Measurements from ENCODE around the gene RMND5B. TPM values are rescaled to one million over a fixed set of nuclear protein-coding genes. Genes with fewer than 3 reads are reported as not detected.
A peak's percentile ranks its signal among the peaks of the same experiment; 100 is the strongest.

RMND5B gene
- total and polyA plus RNA-seq, 3 experiments from 2014 or later: 22.0 to 28.8 (median 27.9) TPM

DNA sequence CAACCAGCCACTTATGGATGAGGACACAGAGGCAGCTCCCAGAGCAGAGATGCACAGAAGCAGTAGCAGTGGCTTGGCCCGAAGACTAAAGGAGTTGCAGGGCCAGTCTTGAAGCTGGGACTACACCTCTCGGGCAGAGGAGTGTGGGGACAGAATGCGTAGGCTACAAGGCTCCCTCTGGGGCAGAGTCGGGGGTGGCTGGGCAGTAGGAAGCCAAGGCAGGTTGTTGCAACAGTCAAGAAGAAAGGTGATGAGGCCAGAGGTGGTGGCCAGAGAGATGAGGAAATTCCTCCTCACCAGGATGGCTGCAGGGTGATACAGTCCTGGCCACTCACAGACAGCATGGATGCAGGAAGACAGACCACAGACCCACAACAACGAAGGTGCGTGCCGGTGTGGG, 22.4 kb upstream of the RMND5B start:
- Mint-ChIP-seq H3K4me1 (peaks cover 6 to 28% (median 11%) of the 10 kb centered on the region in 3 donors), H3K9me3 (no peaks in the 10 kb centered on the region), H3K27me3 (no peaks in the 10 kb centered on the region), H3K36me3 (no peaks in the 10 kb centered on the region), H3K4me3 (peak overlapping the region in 1 of 7 donors; percentile 80), H3K27ac (no peak overlapping the region)
- H3K4me3 ChIP-seq (ENCODE audit: low read length): no peak overlapping the region
- H3K27ac ChIP-seq (ENCODE audit: low read depth, low read length): no peak overlapping the region
- DNase-seq: no peak
- peaks cover 5% of the 10 kb centered on the region for H3K4me1 ChIP-seq (ENCODE audit: insufficient read depth, low read length)
- CTCF ChIA-PET: interaction anchor here (0.6 to 1.8 kb wide), 2 partner anchors 12 to 31 kb away, joined by 3 to 7 read pairs; no protein-coding TSS in a partner anchor
- POLR2A ChIA-PET: no interaction called here
- no peaks in the 10 kb centered on the region for H3K27me3 ChIP-seq (ENCODE audit: insufficient read depth, low read length, poor library complexity, severe bottlenecking)
- no peaks in the 10 kb centered on the region for H3K9me3 ChIP-seq (ENCODE audit: low read length)
- no peaks in the 10 kb centered on the region for H3K36me3 ChIP-seq (ENCODE audit: insufficient read depth, low read length)

DNA sequence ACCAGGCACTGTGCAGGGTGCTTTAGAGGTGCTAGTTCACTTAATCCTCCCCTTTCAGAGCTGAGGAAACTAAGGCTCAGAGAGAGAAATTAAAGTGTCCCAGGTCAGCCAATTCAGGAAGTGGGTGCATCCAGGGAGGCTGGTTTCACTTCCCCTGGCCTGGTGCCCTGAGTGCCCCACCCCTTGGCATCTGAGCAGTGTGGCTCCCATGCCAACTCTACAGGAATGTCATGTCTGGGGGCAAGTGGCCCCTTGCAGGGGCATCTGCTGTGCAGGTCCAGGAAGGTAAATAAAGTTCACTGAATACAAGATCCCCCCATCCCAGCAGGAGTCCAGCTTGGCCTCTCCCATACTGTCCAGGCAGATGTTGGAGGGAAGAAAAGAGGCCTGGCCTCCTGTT, 21.8 kb upstream of the RMND5B start:
- no peak overlapping the region for H3K27ac ChIP-seq (ENCODE audit: low read depth, low read length)

DNA sequence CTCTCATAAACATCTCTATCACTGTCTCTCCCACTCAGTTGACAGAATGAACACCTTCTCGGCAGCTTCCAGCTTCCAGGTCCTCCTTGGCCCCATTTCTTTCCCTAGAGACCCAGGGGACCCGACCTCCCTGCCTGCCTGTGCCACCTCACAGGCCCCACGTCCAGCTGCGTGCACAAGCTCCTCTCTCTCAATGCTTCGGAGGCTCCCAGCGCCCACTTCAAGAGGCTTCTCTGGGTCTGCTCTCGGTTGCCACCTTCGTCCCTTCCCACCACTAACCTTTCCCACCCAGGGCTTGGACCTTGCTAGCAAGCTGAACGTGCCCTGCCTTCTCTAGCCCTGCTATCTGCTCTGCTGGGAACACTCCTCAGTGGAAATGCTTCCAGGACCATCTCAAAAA, 20.3 kb upstream of the RMND5B start:
- CTCF ChIA-PET: interaction anchor here (3.1 kb wide), 1 partner anchor 11 kb away, joined by 18 read pairs; no protein-coding TSS in a partner anchor

More for the DNA sequence above, 21.8 kb upstream of the RMND5B start:
- Mint-ChIP-seq H3K4me3 (peak overlapping the region in 1 of 7 donors; percentile 30), H3K27ac (peak overlapping the region in 1 of 8 donors; percentile 63), H3K9me3 (no peaks in the 10 kb centered on the region), H3K36me3 (no peaks in the 10 kb centered on the region), H3K27me3 (no peaks in the 10 kb centered on the region), H3K4me1 (peaks cover 6 to 23% (median 8%) of the 10 kb centered on the region in 3 donors)
- no peaks in the 10 kb centered on the region for H3K36me3 ChIP-seq (ENCODE audit: insufficient read depth, low read length)
- no peak for DNase-seq
- CTCF ChIA-PET: interaction anchor here (3.1 kb wide), 1 partner anchor 12 kb away, joined by 18 read pairs; no protein-coding TSS in a partner anchor
- H3K9me3 ChIP-seq (ENCODE audit: low read length): no peaks in the 10 kb centered on the region
- H3K4me1 ChIP-seq (ENCODE audit: insufficient read depth, low read length): peaks cover 6% of the 10 kb centered on the region
- H3K4me3 ChIP-seq (ENCODE audit: low read length): no peak overlapping the region
- POLR2A ChIA-PET: no interaction called here
- no peaks in the 10 kb centered on the region for H3K27me3 ChIP-seq (ENCODE audit: insufficient read depth, low read length, poor library complexity, severe bottlenecking)

DNA sequence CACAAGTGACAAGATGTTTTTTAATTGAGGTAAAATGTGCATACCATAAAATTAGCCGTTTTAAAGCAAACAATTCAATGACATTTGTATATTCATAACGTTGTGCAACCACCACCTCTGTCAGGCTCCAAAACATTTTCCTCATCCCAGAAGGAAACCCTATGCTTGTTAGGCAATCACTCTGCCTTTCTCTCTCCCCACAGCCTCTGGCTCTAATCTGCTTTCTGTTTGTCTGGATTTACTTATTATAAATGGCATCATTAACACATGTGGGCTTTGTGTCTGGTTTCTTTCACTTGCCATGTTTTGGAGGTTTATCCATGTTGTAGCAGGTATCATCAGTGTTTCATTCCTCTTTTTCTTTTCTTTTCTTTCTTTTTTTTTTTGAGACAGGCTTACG, 18.9 kb upstream of the RMND5B start:
- H3K27me3 ChIP-seq (ENCODE audit: insufficient read depth, low read length, poor library complexity, severe bottlenecking): no peaks in the 10 kb centered on the region
- Mint-ChIP-seq H3K9me3 (no peaks in the 10 kb centered on the region), H3K27me3 (peaks cover 0 to 4% of the 10 kb centered on the region in 2 donors), H3K27ac (peak overlapping the region in 4 of 8 donors; percentile 1 to 94 (median 67)), H3K36me3 (no peaks in the 10 kb centered on the region), H3K4me1 (peaks cover 32 to 45% (median 33%) of the 10 kb centered on the region in 3 donors), H3K4me3 (peak overlapping the region in 2 of 7 donors; percentile 0 to 17)
- CTCF ChIA-PET: interaction anchor here (3.1 kb wide), 1 partner anchor 9 kb away, joined by 18 read pairs; no protein-coding TSS in a partner anchor
- H3K36me3 ChIP-seq (ENCODE audit: insufficient read depth, low read length): no peaks in the 10 kb centered on the region
- no peak overlapping the region for H3K27ac ChIP-seq (ENCODE audit: low read depth, low read length)
- no peak overlapping the region for H3K4me3 ChIP-seq (ENCODE audit: low read length)
- H3K9me3 ChIP-seq (ENCODE audit: low read length): no peaks in the 10 kb centered on the region
- no peak for DNase-seq
- POLR2A ChIA-PET: interaction anchor here (0.7 kb wide), 1 partner anchor 144 kb away, joined by 3 read pairs; no protein-coding TSS in a partner anchor
- H3K4me1 ChIP-seq (ENCODE audit: insufficient read depth, low read length): peaks cover 35% of the 10 kb centered on the region

More for the DNA sequence above, 20.3 kb upstream of the RMND5B start:
- Mint-ChIP-seq H3K27me3 (no peaks in the 10 kb centered on the region), H3K27ac (peak overlapping the region in 2 of 8 donors; percentile 66 to 79), H3K9me3 (no peaks in the 10 kb centered on the region), H3K4me1 (peaks cover 18 to 31% (median 19%) of the 10 kb centered on the region in 3 donors), H3K4me3 (peak overlapping the region in 1 of 7 donors; percentile 14), H3K36me3 (no peaks in the 10 kb centered on the region)
- Histone ChIP-seq H3K27me3 (ENCODE audit: insufficient read depth, low read length, poor library complexity, severe bottlenecking) (no peaks in the 10 kb centered on the region), H3K36me3 (ENCODE audit: insufficient read depth, low read length) (no peaks in the 10 kb centered on the region), H3K4me3 (ENCODE audit: low read length) (no peak overlapping the region), H3K9me3 (ENCODE audit: low read length) (no peaks in the 10 kb centered on the region), H3K27ac (ENCODE audit: low read depth, low read length) (no peak overlapping the region), H3K4me1 (ENCODE audit: insufficient read depth, low read length) (peaks cover 21% of the 10 kb centered on the region)
- POLR2A ChIA-PET: no interaction called here
- DNase-seq: no peak

DNA sequence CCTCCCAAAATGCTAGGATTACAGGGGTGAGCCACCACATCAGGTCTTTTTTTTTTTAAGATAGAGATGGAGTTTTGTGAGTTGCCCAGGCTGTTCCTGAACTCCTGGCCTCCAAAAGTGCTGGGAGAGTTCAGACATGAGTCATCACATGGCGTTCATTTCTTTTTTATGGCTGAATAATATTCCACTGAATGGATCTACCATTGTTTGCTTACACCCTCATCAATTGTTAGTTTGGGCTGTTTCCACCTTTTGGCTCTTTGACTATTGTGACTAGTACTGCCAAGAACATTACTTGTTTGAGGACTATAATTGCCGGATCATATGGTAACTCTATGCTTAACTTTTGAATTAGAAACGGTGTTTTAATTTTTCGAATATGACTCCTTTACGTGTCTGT, 18.3 kb upstream of the RMND5B start:
- POLR2A ChIA-PET: interaction anchor here (0.7 kb wide), 1 partner anchor 144 kb away, joined by 3 read pairs; no protein-coding TSS in a partner anchor
- no peaks in the 10 kb centered on the region for H3K9me3 ChIP-seq (ENCODE audit: low read length)
- H3K4me3 ChIP-seq (ENCODE audit: low read length): peak overlapping the region; percentile 45
- peak overlapping the region in 7 of 8 donors; percentile 15 to 94 (median 84) for H3K27ac Mint-ChIP-seq
- no peaks in the 10 kb centered on the region for H3K36me3 Mint-ChIP-seq
- H3K4me1 ChIP-seq (ENCODE audit: insufficient read depth, low read length): peaks cover 42% of the 10 kb centered on the region
- CTCF ChIA-PET: no interaction called here
- H3K4me3 Mint-ChIP-seq: peak overlapping the region; percentile 73 to 90 (median 87)
- H3K36me3 ChIP-seq (ENCODE audit: insufficient read depth, low read length): no peaks in the 10 kb centered on the region
- H3K27ac ChIP-seq (ENCODE audit: low read depth, low read length): peak overlapping the region; percentile 44
- no peak for DNase-seq
- no peaks in the 10 kb centered on the region for H3K27me3 ChIP-seq (ENCODE audit: insufficient read depth, low read length, poor library complexity, severe bottlenecking)
- peaks cover 0 to 5% of the 10 kb centered on the region in 2 donors for H3K27me3 Mint-ChIP-seq
- no peaks in the 10 kb centered on the region for H3K9me3 Mint-ChIP-seq
- peaks cover 34 to 50% (median 37%) of the 10 kb centered on the region in 3 donors for H3K4me1 Mint-ChIP-seq

DNA sequence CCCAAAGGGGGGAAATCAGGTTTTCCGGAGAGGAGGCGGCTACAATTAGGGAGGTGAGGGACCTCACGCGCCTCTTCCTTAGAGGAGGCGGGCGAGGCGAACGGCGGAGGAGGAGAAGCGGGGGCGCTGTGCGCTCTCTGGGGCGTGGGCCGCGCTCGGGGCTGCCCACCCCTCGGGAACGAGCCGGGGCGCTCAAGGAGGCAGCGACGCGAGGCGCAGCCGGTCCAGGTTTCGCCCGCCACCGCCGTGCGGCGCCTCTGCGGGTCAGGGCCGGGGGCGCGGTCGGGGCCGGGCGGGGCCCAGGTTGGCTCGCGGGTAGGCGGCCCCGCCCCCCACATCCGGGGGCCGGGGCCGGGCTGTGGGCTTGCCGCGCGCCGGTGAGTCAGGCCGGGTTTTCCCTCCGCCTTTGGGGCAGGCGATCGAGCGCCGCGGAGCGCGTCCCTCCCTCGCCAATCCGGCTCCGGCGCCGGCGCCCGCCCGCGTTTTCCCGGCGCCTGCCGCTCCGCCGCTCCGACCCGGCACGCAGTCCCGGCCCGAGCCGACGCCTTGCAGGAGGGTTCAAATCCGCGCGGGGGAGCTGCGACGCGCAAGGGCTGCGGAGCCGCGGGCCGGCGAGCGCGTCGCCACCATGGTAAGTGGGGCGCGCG, 17.6 kb upstream of the RMND5B start, which contains the start of gene N4BP3:
N4BP3 (plus strand) TSS at position 392 of the 647 bp plus-strand sequence. CDS start 6,052 bp downstream, outside the sequence.
- Mint-ChIP-seq H3K36me3 (no peaks in the 10 kb centered on the region), H3K4me3 (peak within 1 kb of the TSS; percentile 84 to 95 (median 88)), H3K4me1 (peaks cover 36 to 53% (median 37%) of the 10 kb centered on the region in 3 donors), H3K27ac (peak within 1 kb of the TSS; percentile 15 to 98 (median 98)), H3K27me3 (peaks cover 0 to 5% of the 10 kb centered on the region in 2 donors), H3K9me3 (no peaks in the 10 kb centered on the region)
- H3K27ac ChIP-seq (ENCODE audit: low read depth, low read length): peak within 1 kb of the TSS; percentile 55
- POLR2A ChIA-PET: interaction anchor here (0.5 to 0.6 kb wide), 3 partner anchors 21 to 685 kb away, joined by 3 to 5 read pairs (median 3); no protein-coding TSS in a partner anchor
- H3K27me3 ChIP-seq (ENCODE audit: insufficient read depth, low read length, poor library complexity, severe bottlenecking): no peaks in the 10 kb centered on the region
- CTCF ChIA-PET: interaction anchor here (1.3 kb wide), 1 partner anchor 11 kb away, joined by 3 read pairs; no protein-coding TSS in a partner anchor
- peak within 1 kb of the TSS; percentile 64 for H3K4me3 ChIP-seq (ENCODE audit: low read length)
- peaks cover 49% of the 10 kb centered on the region for H3K4me1 ChIP-seq (ENCODE audit: insufficient read depth, low read length)
- no peaks in the 10 kb centered on the region for H3K9me3 ChIP-seq (ENCODE audit: low read length)
- DNase-seq: peak; percentile 67 to 84 (median 75)
- H3K36me3 ChIP-seq (ENCODE audit: insufficient read depth, low read length): no peaks in the 10 kb centered on the region

DNA sequence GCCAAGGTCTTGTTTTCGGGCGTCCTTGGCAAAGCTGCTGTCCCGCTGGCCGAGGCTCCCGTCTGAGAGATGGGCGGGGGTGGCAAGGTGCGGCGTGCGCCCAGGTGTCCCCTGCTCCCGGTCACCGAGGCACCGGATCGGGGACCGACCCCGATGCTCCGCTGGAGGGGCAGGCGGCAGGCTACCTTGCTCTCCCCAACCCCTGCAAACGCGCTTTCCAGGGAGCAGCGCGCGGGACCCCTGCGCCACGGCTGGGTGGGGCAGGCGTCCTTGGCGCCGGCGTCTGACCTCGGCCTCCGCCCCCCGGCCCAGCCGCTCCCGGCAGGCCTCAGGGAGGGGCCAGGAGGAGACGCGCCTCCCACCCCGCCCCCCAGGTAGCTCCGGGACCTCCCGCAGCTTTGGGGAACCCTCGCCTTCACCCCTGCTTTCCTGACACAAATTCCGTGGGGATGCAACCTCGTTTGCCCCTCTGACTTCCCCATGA, 16.9 kb upstream of the RMND5B start:
- Histone ChIP-seq H3K4me3 (ENCODE audit: low read length) (peak overlapping the region; percentile 64), H3K27me3 (ENCODE audit: insufficient read depth, low read length, poor library complexity, severe bottlenecking) (no peaks in the 10 kb centered on the region), H3K27ac (ENCODE audit: low read depth, low read length) (peak overlapping the region; percentile 16), H3K9me3 (ENCODE audit: low read length) (no peaks in the 10 kb centered on the region), H3K4me1 (ENCODE audit: insufficient read depth, low read length) (peaks cover 51% of the 10 kb centered on the region), H3K36me3 (ENCODE audit: insufficient read depth, low read length) (no peaks in the 10 kb centered on the region)
- peaks cover 0 to 5% of the 10 kb centered on the region in 2 donors for H3K27me3 Mint-ChIP-seq
- H3K4me1 Mint-ChIP-seq: peaks cover 36 to 52% (median 37%) of the 10 kb centered on the region in 3 donors
- peak in 1 of 5 donors; percentile 27 for DNase-seq
- peak overlapping the region in 7 of 8 donors; percentile 45 to 98 (median 98) for H3K27ac Mint-ChIP-seq
- no peaks in the 10 kb centered on the region for H3K36me3 Mint-ChIP-seq
- H3K4me3 Mint-ChIP-seq: peak overlapping the region; percentile 74 to 95 (median 85)
- CTCF ChIA-PET: interaction anchor here (1.1 to 1.4 kb wide), 3 partner anchors 10 to 35 kb away, joined by 3 to 4 read pairs (median 3); no protein-coding TSS in a partner anchor
- POLR2A ChIA-PET: interaction anchor here (0.5 to 1.1 kb wide), 3 partner anchors 17 to 686 kb away, joined by 3 to 5 read pairs (median 3); partner anchors contain the start of gene RMND5B
- H3K9me3 Mint-ChIP-seq: no peaks in the 10 kb centered on the region

Data from CD8-positive, alpha-beta memory T cell (primary cell).